Measurements from ENCODE around the gene TMPRSS2.

The TMPRSS2 gene

DNA sequence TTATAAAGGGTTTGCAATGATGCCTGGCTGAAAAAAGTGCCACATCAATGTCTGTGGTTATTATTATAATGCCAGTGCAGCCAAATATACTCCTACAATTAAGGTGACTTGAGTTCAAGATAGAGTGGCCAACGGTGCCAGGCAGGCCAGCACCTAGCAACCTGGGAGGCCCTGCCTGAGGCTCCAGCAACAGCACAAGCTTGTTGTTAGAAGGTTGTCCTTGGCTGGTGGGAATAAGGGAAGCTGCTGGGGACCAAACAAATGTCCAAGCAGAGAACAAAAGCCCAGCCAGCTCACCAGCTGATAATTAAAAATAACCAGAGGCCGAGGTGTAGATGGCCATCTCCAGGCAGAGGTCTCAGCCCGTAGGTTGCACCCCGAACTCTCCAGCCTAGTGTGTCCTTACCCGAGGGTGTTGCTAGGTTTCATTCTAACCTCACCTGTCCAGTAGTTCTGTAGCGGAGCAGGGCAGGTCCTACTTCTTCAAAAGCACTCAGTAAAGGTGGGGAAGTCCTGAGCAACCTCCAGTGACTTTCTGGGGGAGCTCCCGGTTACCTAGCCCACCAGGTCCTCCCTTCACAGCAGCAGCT is 1.9 kb downstream of the TMPRSS2 start:
- H3K4me3 ChIP-seq (ENCODE audit: control insufficient read depth, low read depth, low read length), result no peak overlapping the region
- TF ChIP-seq, protein P1, sequence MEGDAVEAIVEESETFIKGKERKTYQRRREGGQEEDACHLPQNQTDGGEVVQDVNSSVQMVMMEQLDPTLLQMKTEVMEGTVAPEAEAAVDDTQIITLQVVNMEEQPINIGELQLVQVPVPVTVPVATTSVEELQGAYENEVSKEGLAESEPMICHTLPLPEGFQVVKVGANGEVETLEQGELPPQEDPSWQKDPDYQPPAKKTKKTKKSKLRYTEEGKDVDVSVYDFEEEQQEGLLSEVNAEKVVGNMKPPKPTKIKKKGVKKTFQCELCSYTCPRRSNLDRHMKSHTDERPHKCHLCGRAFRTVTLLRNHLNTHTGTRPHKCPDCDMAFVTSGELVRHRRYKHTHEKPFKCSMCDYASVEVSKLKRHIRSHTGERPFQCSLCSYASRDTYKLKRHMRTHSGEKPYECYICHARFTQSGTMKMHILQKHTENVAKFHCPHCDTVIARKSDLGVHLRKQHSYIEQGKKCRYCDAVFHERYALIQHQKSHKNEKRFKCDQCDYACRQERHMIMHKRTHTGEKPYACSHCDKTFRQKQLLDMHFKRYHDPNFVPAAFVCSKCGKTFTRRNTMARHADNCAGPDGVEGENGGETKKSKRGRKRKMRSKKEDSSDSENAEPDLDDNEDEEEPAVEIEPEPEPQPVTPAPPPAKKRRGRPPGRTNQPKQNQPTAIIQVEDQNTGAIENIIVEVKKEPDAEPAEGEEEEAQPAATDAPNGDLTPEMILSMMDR (IDR thresholded peaks at IDR 0.05; ENCODE audit: control insufficient read depth, insufficient read depth, low read depth, low read length, missing control alignments), result no peak
- no peak for DNase-seq (ENCODE audit: low read depth)

DNA sequence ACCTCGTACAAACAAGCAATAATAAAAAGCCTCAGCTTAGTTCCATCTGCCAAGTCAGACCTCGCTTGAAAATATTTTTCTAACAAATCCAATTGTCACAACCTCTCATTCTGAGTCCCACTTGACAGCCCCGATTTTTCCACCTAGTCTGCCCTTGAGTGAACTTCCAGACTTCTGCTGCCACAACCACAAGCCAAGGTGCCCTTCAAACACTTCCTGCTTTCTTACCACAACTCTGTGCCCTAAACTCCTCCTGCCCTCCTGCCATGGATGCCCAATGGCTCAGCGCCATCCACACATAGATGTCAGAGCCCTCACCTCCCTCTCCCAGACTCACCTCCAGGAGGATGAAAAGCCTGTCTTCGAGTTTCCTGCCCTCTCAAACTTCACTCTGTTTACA is 3.9 kb downstream of the TMPRSS2 start:
- TF ChIP-seq, protein P1 (IDR thresholded peaks at IDR 0.05; ENCODE audit: control insufficient read depth, insufficient read depth, low read depth, low read length, missing control alignments), result no peak
- no peak for DNase-seq (ENCODE audit: low read depth)
- H3K4me3 ChIP-seq (ENCODE audit: control insufficient read depth, low read depth, low read length), result no peak overlapping the region

GRCh38 chr21:41503331-41503730 is 4.6 kb downstream of the TMPRSS2 start:
- no peak for DNase-seq (ENCODE audit: low read depth)
- H3K4me3 ChIP-seq (ENCODE audit: control insufficient read depth, low read depth, low read length), result no peak overlapping the region
- TF ChIP-seq, protein P1 (IDR thresholded peaks at IDR 0.05; ENCODE audit: control insufficient read depth, insufficient read depth, low read depth, low read length, missing control alignments), result no peak

- TF ChIP-seq, protein P1 (IDR thresholded peaks at IDR 0.05; ENCODE audit: control insufficient read depth, insufficient read depth, low read depth, low read length, missing control alignments), result no peak
These were observed 6.0 kb downstream of the TMPRSS2 start for GRCh38 chr21:41501919-41502318.

DNA sequence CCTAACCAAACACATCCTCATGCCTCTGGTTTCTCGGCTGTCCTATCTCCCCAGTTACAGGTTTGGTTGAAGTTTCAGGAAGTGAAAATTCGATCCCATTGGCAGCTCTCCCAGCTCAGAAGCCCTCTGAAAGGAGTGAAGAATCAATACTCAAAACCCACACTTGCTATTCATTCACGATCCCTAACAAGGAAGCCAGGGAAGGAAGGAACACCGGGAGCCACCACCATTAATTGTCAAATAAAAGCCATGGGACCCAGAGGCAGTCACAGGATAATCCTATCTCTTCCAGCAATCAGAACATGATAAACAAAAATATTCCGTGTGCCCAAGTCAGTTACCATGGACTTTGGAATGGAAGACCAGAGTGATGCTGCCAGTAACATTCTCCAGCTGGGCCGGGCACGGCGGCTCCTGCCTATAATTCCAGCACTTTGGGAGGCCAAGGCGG is 7.0 kb downstream of the TMPRSS2 start:
- no peak for DNase-seq (ENCODE audit: low read depth)
- TF ChIP-seq, protein P1 (IDR thresholded peaks at IDR 0.05; ENCODE audit: control insufficient read depth, insufficient read depth, low read depth, low read length, missing control alignments), result no peak
- no peak overlapping the region for H3K4me3 ChIP-seq (ENCODE audit: control insufficient read depth, low read depth, low read length)

More at GRCh38 chr21:41501919-41502318, 6.0 kb downstream of the TMPRSS2 start:
- no peak for DNase-seq (ENCODE audit: low read depth)
- no peak overlapping the region for H3K4me3 ChIP-seq (ENCODE audit: control insufficient read depth, low read depth, low read length)

DNA sequence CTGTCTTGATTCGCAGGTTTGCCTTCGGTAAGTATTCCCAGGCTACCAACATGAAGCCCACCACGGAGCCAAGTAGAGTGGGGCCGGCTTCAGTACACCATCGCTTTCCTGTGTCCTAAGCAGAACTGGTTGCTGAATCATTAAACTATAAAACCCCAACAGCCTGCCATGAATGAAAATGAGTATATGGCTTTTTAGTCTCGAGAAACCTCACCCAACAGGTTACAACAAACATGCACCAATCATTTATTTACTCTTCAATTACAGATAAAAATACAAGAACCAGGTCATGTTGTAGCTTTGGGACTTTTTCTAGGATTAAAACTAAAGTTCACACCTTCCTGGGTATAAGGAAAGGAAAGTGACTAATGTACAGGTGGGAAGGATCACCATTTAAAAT is 7.6 kb downstream of the TMPRSS2 start:
- no peak overlapping the region for H3K4me3 ChIP-seq (ENCODE audit: control insufficient read depth, low read depth, low read length)
- DNase-seq (ENCODE audit: low read depth), result no peak
- TF ChIP-seq, protein P1 (IDR thresholded peaks at IDR 0.05; ENCODE audit: control insufficient read depth, insufficient read depth, low read depth, low read length, missing control alignments), result no peak

All from AG09309 (cell line).